HG02623 (cell line): ENCODE measurements around the gene CACNB2.

ENCODE experiments used
- ATAC-seq: cut with Tn5 transposase; IDR thresholded peaks from one replicate; pipeline ENCODE4 v1.9.1; 2021; ENCODE audit warnings: moderate library complexity; ENCODE audit not compliant: unreplicated experiment

The CACNB2 gene

DNA sequence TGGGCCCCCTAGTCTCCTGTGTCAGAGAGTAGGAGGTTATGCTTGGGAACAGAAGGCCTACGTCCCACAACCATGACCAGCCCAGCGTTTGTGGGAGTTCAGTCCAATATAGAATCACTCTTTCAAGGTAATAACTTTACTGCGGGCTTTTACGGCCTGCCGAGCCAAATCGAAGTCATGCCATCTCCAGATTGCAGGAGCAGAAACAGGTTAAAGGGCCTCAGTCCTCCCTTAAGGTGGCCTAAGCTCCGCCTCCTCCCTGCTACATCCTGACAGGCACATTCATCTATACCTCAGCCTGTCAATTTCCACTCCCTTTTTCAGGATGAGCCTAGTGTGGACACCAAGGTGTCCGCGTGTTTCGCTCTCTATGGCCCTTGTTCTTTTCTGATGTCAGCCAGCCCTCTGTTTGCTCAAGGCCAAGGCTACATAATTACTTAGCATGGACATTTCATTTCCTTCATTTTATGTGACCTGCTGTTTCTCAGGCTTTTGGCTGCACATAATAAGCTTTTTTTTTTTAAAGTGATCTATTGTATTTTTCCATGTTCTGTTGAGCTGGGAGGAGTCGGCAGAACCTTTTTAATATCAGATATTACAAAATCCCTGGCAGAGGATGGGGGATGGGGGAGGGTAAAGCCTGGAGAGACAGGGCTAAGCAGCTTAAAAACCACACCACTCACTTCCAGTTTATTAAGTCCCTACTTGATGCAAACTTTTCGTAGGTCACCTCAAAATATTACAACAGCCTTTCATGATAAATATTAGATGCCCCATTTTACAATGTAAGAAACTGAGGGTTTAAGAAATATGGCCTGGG is 84.6 kb downstream of the CACNB2 start:
- ATAC-seq = no peak

DNA sequence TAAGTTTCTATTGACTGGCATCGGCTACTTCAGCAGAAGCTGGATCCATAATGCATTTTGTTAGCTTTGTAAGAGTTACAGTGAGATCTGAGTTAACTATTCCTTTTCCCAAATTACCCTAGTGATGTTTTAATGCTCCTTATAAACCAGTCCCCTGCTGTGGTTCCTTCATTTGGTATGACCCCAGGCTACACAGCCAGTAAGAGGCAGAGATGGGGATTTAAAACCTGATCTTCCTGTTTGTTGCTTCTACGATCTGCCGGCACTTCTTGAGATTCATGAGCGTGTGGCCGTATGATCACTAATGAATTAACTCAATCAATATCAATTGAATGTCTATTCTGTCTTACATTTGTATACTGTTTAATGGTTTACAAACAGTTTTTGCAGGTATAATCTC is 86.1 kb downstream of the CACNB2 start:
- no peak for ATAC-seq

DNA sequence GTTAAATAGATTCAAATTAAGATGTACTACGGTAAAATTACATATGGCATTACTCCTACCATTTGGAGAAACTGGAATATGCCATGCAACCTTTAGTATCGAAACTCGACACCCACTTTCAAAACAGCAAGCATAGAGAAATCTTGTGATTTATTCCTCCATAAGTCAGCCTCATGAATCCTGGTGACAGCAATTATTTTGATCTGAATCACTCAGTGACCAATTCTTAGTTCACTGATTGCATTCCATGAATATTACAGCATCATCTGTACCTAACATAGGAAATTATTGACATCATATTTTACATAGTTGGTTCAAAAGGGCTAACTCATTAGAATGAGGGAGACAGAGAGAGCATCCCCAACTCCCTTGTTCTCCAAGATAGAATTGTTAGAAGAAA is 89.6 kb downstream of the CACNB2 start:
- no peak for ATAC-seq

DNA sequence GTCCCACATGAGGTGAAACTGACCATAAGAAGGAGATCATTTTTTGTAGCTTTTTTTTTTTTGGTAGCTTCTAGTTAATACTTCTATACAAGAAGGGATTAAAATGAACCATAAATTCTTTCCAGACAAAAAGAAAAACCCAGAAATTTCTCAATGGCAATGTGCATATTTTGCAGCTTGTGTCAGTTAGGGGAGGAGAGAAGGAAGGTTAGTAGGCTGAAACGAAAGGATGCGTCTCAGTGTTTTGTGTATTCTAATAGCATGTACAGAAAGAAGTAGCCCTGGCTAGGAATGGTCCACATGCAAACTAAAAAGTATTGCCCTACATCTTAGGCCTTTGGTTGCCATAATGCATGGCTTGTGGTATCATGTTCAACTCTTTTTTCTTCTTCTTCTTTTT is 90.6 kb downstream of the CACNB2 start:
- ATAC-seq = no peak

DNA sequence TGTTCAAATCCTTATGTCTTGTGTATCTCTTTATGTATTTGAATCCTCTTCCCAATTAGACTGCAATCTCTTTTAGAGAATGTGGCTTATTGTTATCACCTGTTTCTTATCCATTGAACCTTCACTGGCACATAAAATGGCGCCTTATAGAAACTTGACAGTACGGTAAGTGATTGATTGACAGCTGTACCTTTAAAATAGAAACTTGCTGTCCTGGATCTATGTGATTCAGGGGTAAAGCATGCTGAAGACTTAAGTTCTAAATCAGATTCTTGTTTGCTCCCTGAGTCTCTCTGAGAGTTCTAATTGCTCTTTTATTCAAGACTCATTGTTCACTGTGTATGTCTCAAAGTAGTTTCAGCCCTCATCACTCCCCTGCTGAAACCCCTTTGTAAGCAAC is 91.3 kb downstream of the CACNB2 start:
- ATAC-seq = no peak

DNA sequence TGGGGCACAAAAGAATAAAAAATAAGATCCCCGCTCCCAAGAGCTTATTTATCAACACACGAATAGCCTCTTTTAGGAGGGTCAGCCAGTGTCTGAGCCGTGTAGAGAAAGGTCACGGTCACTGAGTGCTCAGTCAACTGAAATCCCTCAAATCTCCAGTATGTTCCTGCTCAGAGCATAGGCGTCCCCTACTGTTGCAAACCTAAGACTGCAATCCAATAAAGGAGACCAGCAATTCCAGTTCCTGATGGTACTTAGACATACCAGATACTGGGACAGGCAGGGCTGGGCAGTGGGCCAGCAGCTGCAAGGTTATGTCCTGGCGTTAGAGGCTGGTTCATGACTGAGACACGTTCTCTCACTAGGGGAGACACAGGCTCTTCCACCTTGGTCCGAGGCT is 93.6 kb downstream of the CACNB2 start:
- no peak for ATAC-seq

DNA sequence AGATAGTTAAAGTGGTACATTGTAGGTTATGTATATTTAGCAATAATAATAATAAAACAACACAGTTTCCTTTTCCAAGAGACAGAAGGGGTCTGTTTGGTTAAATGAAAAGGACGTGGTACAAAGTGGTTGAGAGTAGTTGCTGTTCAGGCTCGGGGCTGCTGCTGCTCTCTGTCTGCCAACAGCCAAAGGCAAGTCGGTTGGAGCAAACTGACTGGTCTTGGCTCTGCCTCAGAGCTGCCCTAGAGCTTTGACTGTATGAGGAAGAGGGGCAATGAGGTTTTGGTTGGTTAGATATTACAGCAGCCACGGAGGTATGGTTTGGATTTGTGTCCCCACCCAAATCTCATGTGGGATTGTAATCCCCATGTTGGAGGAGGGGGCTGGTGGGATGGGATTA is 95.3 kb downstream of the CACNB2 start:
- ATAC-seq = no peak

DNA sequence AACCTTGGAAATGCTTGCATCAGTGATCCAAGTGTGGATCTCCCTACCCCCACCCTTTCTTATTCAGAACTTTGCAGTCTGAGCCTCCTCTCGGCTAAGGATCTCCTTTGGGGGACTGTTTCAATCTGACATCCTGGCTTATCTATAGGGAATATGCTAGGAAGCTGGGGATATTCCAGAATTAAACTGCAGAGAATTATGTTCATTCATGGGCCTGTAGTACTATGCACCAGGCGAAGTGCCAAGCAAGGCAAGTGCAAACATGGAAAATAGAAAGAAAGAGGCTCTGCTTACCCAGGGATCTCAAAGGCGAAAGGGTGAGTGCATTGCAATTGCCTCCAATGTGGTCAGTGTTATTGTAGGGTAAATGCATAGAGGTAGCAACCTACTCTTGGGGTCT is 96.5 kb downstream of the CACNB2 start:
- no peak for ATAC-seq

DNA sequence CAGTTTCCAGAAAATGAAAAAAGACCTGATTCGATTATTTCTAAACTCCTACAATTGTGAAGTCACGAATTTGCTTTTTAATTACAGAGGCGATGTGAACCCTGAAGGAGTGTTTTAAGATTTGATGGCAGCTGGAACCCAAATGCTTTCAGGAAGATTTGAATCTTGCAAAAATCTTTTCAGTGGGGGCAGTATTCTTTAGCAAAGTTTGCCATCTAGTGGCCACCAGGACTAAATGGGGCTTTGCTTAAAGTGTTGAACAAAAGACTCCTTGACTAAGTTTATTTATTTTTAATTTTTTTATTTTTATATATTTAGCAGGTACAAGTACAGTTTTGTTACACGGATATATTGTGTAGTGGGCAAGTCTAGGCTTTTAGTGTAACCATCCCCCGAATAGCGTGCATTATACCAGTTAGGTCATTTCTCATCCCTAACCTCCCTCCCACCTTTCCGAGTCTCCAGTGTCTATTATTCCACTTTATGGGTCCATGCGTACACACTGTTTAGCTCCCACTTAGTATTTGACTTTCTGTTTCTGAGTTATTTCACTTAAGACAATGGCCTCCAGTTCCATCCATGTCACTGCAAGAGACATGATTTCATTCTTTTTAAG is 98.8 kb downstream of the CACNB2 start:
- no peak for ATAC-seq

DNA sequence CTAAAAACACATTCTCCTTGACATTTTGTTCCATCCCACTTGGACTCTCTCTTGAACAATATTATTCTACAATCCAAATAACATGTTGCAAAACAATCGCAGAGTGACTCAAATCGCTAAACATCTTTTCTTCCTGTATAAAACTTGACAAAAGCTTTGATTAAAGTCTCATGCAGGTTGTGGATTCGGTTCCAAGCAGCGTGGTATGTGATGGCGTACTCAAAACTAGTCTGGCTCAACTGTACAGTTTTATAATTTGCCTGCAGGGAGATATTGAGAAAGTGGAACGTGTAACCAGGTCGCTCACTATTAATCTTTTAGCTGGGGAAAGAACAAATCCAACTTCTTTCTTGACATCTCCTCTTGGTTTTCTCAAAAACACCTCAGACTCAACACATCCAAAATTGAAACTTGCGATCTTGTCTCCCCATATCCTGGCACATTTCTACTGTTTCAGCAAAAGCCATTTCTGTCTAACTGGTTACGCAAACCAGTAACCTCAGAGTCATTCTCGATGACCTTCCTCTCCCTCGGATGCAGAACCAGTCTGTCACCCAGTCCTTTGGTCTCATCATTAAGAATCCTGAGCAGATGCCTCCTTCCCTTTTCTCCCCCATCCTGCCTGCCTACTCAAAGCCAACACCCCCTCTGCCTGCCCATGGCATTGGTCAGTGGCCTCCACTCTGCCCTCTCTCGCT is 100.1 kb downstream of the CACNB2 start:
- ATAC-seq = no peak

DNA sequence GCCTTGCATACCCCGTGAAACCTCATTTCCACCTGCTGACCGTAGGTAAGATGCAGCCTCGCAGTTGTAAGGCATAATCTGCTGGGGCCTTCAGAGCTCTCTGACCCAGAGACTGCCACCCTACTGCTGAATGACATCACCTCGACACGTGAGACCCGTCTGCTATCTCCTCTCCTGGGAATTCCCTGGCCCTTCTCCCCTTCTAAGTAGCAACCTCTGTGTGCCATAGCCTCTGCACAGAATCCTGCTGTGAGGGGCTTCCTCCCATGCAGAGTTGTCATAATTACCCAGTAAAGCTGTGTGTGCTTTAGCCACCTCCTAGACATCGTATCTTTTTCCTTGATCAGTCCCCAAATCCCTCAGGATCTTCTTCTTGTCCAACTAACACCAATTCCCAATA is 106.7 kb downstream of the CACNB2 start:
- ATAC-seq = no peak

DNA sequence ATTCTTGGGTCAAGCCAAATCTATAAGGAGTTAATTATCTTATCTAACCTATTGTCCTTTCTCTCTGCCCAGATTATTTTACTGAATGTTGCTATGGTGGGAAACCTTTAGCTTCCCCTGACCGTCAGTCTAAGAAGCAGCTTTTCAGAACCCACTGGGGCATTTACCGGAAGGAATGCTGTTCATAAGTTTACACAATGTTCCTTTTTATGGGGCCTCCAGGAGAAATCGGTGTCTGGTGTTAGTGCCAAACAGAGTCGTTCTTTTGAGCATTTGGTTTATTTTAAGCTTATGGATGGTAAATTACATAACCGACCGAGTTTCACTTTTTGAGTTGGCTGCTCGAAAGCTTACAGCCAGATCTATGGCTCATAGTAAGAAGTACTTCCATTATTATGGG is 111.9 kb downstream of the CACNB2 start:
- no peak for ATAC-seq

DNA sequence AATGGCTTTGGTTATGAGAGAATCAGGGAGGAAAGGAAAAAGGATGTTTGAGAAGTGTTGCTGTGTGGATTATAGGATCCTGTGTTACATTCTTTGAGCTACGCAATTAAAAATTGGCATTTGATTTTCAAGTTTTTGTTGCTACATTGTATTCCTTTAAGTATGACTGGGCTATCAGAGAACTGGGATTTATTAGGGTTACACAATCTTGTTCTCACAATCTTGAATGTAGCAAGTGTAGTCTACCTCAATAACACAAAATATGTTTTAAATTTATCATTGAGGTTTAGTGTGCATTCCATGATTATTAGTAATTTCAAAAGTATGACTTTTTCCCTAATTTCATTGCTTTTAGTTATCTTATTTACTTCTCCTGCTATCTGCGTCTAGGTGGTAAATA is 113.9 kb downstream of the CACNB2 start:
- ATAC-seq = no peak

DNA sequence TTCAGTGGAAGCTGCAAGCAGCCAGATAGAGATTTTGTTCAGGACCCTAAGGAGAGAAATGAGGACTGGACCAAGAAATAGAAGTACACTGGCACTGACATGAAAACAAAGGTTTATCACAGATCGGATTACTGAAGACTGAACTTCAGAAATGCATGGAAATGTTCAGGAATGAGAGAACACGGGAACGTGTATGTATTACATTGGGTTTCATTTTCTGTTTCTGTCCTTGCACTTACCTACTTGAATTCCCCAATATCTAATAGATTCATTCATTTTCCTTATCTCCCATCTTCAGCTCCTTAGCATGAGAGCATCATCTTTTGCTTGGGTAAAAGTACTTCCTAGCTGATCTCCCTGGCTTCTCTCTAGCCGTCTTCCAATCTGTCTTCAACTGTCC is 114.5 kb downstream of the CACNB2 start:
- ATAC-seq = no peak

DNA sequence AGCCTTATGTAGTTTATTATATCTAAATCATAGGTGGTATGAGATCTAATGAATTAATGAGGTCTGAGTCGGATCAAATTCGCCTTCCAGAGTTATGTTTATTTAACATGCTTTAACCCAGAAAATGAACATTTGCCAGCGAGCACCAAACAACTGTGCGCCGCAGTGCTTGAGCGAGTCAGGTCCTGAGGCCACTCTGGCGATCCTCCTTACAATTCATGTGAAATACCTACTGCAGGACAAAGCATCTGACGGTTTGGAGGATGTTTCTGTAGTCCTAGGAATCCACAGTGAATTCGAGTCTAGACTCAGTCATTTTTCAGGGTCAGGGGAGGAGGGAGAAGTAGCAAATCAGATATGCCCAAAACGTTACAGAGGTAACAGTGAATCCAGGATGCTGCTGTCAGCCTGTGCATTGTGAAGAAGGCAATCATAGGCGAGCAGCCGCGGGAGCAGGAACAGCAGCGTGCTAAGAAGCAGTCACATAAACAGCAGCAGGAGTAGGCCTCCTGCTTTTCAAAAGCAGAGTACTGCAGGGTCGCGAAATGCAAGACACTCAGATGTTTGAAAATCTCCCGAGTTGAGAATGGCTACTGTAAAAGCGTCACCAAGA is 120.2 kb downstream of the CACNB2 start:
- ATAC-seq = no peak

DNA sequence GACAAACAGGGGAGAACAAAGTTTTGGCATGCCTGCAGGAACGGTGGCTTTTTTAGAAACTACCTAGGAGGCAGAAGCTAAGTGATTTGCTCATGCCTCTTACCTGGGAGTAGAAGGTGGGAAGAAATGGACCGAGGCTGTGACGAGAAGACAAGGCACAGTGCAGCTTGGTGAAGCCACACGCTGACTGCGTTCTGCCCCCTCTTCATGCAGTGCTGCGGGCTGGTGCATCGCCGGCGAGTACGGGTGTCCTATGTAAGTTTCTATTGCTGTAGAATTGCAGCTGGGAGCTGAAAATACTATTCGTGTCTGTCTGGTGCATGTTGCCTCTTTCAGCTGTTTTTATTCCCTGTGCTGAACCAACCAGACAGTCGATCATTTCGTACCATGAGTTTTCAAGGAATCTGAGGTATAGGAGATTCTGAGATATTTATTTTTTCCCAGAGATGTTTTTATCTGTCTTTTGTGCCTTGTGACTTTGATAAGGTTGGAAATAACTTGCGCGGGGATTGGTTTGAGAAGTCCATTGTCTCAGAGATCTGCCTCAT is 120.9 kb downstream of the CACNB2 start:
- ATAC-seq = no peak

DNA sequence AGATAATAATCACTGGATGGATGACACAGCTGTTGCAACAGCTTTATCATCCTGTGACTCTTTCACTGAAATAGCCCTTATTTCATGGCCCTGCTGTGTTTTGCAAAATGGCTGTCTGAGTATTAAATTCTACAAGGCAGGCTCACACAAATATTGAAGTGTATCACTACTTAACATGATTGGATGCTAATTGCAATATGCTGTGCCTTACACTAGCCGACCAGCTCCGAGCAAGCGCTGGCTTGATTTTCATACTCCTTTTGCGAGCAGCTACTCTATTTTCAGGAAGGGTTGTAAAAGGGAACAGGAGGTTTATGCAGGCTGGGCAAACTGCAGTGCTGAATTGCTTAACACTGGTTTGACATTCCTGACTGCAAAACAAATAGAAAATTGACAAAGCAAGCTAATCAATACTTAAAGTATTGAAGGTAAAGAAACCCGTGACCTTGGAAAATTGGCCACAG is 121.6 kb downstream of the CACNB2 start:
- no peak for ATAC-seq

DNA sequence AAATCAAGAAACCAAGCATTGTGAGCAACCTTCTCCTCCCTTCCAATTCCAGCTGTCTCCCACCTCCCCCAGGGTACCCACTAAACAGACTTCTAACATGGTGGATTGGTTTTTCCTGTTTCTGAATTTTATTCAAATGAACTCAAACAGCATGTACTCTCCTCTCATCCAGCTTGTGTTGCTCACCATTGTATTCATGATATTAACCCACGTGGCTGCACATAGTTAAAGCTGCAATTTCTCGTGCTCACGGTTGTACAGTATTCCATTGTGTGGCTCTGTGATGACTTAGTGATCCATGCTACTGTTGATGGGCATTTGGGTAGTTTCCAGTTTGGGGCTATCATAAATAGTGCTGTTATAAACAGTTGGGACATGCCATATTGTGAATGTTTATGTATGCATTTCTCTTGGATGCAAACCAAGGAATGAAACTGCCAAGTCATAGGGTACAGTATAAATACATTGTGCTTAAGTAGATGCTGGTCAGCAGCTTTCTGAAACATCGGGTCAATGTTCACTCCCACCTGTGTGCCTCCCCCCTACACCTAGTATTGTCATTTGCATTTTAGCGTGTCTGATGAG is 124.3 kb downstream of the CACNB2 start:
- no peak for ATAC-seq

DNA sequence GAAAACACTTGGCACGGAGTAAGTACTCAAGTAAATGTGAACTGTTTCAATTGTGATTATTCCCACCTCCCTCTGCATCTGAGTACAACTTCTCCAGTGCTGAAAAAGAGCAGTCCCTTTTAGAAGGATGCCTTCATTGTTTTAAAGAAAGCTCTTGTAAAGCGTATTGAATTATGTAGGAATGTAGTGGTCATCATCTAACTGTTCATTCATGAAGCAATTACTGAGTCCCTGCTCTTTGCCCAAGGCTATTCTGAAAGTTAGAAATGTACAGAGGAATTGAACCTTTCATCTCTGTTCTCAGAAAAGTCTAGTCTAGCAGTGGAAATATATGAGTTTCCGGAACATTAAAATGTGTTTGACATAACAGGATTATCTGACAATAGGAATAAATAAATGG is 127.8 kb downstream of the CACNB2 start:
- no peak for ATAC-seq

DNA sequence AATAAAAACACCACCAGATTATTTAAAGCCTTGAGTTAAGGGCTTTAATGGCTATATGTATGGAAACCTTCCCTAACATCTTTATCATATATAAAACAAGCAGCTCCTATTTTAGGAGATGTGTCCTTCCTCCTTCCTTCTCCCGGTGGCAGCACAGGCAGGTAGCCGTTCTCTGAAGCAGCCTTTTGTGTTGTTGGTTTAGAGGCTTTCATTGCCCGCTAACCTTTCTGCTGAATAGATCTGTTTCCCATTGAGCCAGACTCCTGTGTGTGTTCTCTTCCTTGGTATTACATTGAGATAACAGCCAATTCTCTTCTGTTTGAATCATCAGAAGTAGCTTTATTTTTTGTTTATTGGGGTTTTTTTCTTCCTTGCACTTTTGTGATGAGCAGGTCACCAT is 131.3 kb downstream of the CACNB2 start:
- no peak for ATAC-seq

DNA sequence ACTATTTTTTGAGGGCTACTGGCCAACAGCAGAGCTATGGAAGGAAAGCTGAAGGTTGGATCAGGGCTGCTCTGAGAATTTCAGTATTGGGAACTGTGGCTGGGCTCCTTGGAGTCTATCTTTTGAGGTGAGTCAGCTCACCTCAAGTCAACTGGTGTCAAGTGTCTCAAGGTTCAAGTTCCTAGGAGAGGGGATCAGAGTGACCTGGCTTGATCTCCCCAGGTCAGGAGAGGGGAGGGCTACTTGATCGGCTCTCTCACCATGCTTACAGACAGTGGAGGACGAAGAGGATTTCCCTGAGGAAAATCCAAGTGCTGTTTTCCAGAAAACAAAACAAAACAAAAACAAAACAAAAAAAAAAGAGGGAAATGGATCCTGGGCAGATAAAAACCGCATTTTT is 132.8 kb downstream of the CACNB2 start:
- no peak for ATAC-seq
